ENCODE measurements around the gene RNF126.
"Not testable (repeated sequence)": the region's sequence is repeated elsewhere in the genome, so short reads cannot be mapped to it uniquely, and the experiment has no call there.

Gene RNF126

DNA sequence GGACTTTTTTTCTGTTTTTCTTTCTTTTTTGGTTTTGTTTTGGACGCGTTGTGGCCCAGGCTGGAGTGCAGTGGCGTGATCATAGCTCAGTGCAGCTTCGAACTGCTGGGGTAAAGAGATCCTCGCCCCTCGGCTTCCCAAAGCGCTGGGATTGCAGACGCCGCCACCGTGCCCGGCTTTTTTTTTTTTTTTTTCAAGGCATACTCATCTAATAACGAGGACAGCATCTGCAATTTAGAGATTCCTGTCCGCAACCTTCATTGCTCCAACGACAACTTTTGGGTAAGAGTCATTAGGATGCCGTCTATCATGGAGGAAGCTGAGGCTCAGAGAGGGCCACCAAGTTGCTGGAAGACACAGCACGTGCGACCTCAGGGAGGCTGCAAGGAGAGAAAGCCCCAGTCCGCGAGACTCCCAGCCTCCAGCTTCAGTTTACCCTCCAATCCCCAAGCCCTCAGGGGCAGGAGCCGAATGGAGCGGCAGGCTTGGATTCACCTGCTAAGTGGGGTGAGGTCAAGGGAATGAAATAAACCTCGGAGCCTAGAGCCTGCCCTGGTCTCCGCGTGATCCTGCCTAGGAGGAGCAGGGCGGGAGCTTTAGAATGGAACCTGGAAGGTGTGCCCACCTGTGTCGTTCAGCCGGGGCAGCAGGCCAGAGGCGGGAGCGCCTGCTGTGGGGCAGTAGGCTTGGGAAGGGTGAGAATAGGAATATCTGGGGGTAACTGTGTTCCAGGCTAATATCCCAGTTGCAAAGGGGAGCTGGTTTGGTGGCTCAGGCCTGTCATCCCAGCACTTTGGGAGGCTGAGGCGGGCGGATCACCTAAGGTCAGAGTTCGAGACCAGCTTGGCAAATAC is 29.0 kb downstream of the RNF126 start:
- no peak for TF ChIP-seq CTCF (IDR thresholded peaks at IDR 0.05; ENCODE audit: extremely low read depth, missing control alignments)
- DNase-seq (ENCODE audit: low spot score), result no peak

- peak; percentile 100 for DNase-seq (ENCODE audit: low spot score)
- no peak for TF ChIP-seq CTCF (IDR thresholded peaks at IDR 0.05; ENCODE audit: extremely low read depth, missing control alignments)
Observed at GRCh38 chr19:633068-633785, 29.8 kb downstream of the RNF126 start, which contains the start of gene POLRMT. Gene POLRMT (minus strand): TSS chr19:633537. CDS start chr19:633512, 25 bp downstream.

DNA sequence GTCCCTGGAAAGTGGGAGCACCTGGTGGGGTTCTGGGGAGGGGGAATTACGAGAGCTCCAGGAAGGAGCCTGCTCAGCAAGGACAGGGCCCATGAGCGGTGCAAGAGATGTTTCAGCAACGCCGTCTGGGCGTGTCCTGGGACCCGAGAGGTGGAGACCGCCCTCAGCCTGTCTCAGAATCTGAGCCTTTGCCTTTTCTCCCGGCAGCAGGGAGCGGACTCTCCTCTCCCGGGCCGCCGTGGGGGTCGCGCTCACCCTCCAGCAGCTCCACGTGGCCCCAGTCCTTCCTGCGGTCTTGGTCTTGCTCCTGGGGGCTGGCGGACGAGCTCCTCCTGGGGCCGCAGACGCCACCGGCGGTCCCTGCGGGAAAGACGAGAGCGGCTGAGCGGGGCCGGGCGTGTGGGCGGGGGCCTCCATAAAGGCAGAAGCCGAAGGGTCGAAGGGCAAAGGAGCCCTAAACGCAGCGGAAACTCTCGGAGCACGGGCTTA is 30.4 kb downstream of the RNF126 start:
- no peak for TF ChIP-seq CTCF (IDR thresholded peaks at IDR 0.05; ENCODE audit: extremely low read depth, missing control alignments)

DNA sequence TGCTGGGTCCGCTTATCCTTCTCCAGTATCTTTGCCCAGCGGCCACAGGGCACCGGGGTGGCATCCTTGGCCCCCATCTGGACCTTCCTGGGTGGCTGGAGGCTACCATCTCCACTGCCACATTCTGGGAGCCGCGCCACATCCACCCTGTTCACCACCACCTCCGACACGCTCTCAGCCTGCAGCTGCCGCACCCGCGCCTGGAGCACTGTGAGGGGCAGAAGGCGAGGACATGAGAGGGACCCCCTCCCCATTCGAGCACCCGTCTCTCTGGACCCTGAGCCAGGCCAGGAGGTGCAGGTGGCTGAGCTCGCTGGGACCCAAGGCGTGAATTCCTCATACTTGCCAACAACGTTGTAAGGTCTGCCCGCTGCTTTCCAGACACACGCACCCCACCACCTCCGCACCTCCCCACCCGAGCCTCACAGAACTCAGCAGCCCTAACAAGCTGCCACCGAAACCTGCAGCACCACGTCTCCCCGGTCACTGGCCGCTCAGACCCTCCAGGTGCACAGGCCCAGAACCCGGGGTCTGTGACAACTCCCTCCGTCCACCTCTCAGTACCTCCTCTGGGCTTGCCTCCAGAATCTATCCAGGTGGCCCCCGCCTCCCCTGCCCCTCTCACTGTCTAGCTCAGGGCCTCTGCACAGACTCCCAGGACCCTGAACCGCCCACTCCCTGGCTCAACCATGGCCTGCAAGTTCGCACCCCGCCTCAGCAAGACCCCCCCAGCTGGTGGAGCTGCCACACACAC is 32.9 kb downstream of the RNF126 start:
- no peak for DNase-seq (ENCODE audit: low spot score)
- no peak for TF ChIP-seq CTCF (IDR thresholded peaks at IDR 0.05; ENCODE audit: extremely low read depth, missing control alignments)

More for the DNA sequence above, 30.4 kb downstream of the RNF126 start:
- peak; percentile 84 for DNase-seq (ENCODE audit: low spot score)

GRCh38 chr19:629515-629914 is 33.5 kb downstream of the RNF126 start:
- not testable (repeated sequence) for DNase-seq (ENCODE audit: low spot score)

DNA sequence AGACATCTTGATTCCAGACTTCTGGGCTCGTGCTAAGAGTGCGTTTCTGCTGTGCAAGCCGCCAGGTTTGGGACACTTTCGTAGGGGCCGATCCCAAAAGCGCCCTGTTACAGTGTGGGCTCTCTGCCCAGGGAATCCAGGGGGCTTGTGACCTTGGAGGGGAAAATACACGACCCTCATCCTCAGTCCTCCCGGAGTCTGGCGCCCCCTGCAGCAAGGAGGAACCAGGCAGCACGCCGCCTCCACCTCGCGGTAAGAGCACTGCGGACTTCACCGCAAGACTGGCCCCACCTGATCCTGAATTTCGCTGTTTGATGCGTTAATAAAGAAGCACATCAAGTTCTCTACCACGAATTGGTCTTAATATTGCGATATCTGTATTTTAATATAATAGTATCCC is 34.8 kb downstream of the RNF126 start:
- TF ChIP-seq CTCF (IDR thresholded peaks at IDR 0.05; ENCODE audit: extremely low read depth, missing control alignments), result peak; percentile 19
- DNase-seq (ENCODE audit: low spot score), result no peak

- DNase-seq (ENCODE audit: low spot score), result not testable (repeated sequence)
Observed at GRCh38 chr19:626566-626965, 36.4 kb downstream of the RNF126 start.

DNA sequence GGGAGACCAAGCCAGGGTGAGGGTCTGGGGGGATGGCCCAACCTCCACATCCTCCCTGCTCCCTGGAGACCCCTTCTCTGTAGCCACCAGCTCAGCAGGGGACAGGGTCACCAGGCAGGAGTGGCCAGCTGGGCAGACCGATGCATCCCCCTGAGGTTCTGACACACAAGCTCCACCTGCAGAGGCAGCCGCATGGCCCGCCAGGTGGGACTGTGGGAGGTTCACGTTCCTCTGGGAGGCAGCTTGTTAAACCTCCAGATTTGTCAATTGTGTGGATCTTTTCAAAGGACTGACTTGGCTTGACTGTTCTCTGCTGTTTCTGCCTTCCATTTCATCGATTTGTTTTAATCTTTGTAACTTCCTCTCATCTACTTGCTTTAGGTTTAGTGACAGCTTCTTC is 37.8 kb downstream of the RNF126 start:
- TF ChIP-seq CTCF (IDR thresholded peaks at IDR 0.05; ENCODE audit: extremely low read depth, missing control alignments), result no peak
- DNase-seq (ENCODE audit: low spot score), result no peak

Measured in GM20000 (cell line).